ENCODE measurements around the gene TOB1.

Gene TOB1

DNA sequence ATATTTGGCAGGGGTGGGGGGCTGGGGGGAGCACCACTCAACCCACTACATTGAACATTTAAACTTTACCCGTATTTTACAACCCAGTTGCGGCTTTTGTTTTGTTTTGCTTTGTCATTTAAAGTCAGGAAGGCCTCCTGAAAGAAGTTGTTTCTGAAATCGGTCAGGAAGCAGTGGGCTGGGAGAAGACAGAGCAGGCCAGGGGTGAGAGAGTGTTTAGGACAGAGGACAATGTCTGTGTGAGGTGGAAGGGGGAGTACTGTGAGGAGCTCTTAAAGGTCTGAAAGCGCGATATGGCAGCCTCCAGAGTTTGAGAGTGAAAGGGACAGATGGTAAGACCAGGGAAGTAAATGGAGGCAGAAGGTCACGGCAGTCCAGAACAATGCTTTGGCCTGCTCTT, 36.8 kb downstream of the TOB1 start:
- no peak for DNase-seq

DNA sequence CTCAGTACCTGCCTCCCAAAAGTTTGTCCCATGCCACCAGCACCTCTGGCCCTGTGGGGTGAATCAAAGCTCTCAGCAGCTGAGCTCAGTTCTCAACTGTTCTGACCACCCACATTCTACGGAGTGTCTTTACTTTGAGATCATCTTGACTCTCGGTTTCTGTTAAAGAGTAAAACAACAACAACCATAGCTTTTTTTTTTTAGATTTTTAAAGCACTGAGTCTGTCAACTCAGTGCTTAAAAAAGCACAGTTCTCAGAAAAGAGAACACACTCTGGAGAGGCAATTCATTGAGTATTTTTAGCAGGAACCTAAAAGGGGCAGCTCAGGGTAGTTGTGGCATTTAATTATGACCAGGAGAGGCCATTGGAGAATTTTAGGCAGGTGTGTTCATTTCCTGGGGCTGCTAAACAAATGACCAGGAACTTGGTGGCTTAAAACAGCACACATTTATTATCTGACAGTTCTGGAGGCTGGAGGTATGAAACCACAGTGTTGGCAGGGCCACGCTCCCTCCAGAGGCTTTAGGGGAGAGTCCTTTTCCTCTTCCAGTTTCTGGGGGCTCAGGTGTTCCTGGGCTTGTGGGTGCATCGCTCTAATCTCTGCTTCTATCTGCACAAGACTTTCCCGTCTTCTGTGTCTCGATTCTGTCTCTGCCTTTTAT, 37.5 kb downstream of the TOB1 start:
- DNase-seq = no peak

DNA sequence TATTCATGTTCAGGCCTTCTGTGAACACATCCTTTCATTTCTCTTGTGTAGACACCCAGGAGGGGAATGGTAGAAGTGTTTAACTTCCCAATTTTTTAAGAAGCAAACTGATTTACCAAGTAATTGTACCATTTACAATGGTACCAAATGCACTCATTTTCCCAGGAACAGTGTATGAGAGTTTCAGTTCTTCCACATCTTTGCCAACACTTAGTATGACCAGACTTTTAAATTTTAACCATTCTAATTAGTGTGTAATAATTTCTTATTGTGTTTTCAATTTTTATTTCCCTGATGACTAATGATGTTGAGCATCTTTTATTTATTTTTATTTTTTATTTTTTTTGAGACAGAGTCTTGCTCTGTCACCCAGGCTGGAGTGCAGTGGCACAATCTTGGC, 41.0 kb downstream of the TOB1 start:
- DNase-seq = no peak

DNA sequence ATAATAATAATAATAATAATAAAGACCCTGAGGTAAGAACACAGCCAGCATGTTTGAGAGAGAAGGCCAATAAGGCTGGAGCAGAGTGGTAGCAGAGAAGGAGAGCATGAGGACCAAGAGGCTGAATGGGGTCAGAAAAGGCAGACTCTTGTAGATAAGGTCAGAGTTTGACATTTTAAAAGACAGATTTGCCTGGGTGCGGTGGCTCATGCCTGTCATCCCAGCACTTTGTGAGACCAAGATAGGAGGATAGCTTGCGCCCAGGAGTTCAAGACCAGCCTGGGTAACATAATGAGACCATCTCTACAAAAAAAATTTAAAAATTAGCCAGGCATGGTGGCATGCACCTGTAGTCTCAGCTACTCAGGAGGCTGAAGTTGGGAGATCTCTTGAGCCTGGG, 41.7 kb downstream of the TOB1 start:
- no peak for DNase-seq

DNA sequence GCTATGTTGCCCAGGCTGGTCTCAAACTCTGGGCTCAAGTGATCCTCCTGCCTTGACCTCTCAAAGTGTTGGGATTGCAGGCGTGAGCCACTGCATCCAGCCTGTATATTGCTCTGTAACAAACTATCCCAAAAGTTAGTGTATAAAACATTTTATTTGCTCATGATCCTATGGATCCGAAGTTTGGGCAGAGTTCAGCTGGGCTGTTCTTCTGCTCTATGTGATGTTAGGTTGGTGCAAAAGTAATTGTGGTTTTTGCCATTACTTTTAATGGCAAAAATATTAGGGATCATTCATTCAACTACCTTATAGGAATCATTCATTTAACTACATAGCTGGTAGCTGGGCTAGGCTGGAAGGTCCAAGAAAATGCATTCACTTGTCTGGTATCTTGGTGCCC, 43.6 kb downstream of the TOB1 start:
- DNase-seq = no peak

DNA sequence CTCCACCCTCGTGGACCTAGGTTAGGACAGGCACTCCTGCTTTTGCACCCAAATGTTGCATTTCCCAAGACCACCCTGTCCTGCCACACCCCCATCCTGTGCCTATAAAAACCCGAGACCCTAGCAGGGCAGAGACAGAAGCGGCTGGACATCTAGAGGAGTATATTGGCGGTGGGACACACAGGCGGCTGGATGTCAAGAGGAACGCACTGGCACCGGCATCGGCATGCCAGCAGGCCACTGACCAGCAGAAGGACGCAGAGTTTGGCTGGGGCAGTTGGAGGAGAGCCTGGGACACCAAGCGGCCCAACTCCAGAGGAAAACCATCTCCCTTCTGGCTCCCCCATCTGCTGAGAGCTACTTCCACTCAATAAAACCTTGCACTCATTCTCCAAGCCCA, 45.5 kb downstream of the TOB1 start:
- DNase-seq = no peak

DNA sequence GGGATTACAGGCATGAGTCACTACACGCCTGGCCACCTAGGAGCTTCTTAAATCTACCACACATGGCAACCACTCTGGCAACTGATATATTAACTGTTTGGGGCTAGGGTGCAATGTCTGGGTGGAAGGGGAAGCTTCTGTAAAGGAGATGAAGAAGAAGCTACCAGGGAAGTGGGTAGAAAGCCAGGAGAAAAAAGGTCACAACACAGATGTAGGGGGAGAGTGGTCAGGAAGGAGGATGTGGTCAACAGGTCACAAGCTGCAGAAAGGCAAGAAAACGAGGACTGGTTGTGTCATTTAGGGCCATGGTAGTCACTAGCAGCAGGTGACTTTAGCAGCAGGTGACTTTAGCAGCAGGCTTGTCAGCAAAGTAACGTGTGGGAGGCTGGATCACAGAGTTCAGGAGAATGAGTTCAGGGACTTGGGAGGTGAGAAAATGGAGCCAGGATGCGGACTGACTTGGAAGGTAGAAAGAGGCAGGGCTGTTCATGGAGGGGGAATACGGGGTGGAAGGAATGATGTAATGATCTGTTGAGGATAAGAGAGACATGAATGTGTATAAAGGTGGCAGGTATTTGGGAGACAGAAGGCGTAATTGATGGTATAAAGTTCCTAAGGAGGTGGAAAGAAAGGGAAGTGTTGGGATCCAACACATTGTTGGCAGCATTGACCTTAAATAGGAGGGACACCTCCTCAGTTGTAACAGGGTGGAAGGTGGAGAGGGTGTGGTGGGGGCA, 47.1 kb downstream of the TOB1 start:
- DNase-seq = no peak

DNA sequence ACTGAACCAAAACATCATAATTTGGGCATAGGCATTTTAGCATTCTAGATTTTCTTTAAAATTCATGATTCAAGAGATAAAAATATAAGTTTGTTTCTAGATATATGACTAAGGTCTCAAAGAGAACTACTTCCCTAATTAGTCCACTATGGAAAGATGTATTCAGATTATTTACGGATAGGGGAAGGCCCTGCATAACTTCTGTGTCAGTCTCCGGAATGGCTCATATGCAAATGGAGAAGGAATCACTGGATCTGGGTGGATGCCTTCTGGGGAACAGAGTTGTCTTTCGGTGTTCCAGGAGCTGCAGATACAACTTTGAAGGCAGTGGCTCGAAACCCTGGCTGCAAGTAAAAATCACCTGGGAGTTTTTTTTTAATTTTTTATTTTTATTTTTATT, 47.9 kb downstream of the TOB1 start:
- no peak for DNase-seq

DNA sequence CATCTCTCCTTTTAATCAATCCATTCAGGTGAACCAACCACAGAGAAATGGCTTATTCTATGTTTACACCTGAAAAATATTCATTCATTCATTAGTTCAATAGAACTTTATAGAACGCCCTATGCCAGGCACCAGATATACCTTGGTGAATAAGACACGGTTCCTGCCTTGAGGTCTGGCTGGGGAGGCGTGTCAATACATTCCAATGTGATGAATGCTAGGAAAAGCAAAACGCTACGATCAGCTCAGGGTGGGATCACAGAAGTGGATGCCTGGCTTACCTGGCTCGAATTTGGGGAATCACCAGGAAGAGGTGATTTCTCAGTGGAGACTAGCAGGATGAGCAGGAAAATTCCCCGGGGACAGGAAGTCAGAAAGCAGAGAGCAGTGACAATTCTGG, 48.3 kb downstream of the TOB1 start:
- DNase-seq = no peak

DNA sequence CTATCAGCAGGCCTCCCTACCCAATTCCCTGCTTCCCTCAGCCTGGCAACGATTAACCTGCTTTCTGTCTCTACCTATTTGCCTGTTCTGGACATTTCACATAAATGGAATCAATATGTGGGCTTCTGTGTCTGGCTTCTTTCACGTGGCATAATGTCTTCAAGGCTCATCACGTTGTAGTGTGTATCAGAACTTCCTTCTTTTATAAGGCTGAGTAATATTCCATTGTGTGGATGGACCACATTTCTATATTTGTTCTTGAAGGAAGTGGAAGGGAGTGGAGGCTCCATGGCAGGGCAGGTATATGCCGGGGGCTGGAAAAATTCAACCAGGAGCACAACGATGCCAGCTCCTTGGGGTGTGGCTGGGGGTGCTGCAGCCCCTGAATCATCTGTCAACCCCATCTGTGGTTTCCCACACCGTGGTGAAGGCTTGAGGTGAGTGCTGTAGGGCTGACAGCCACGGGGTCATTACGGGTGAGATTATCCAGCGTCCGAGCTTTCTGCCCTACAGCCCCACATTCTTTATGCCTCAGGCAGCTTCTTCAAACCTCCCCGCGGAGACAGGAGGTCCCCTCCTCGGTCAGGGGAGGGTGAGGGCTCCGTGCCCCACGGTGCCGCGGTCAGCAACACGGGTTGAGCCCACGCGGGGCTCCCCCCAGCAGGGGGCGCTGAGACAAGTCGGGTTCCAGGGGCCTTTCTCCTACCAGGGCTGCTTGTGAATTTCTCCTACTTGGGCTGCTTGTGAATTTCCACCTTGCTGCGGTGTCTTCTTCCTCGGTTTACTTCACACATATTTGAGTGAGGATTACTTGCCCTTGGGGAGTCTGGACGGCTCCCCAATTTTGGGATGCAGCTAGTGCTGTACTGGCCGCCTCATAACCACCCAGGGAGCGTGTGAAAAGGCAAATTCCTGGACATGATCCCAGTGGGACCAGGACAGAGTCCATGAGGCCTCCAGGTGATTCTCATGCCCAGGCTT, 49.1 kb downstream of the TOB1 start:
- no peak for DNase-seq

DNA sequence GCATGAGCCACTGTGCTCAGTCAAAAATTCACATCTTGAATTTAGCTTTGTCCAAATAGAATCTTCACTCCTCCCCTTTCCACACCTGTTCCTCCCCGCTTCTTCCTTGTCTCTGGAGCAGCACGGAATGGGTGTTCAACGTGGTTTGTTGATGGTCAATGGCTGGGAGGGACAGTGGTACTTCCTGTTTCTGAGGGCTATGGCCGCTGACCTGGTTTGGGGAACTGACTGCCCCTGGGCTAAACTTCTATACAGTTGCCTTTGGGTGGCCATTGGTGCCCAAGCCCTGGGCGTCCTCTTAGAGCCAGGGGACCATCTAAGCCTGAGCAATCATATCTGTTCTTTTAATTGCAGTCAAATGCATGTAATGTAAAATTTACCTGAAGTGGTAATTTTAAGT, 49.9 kb downstream of the TOB1 start:
- no peak for DNase-seq

DNA sequence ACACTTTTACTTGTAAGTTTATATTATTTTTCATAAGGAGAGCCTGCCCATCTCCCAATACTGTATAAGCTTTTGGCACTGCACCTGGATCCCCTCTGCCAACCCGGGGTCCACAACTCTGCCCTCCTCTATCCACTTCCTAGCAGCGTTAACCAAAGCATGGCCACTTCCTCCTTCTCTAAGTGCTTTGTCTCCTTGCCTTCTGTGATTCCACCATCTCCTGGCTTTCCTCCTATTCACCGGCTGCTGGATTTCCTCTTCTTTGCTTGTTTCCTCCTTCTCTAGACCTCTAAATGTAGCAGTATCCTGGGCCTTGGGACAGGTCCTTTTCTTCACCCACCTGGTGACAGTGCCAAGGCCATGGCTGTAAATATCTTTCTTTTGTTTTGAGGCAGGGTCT, 50.8 kb downstream of the TOB1 start:
- DNase-seq = no peak

DNA sequence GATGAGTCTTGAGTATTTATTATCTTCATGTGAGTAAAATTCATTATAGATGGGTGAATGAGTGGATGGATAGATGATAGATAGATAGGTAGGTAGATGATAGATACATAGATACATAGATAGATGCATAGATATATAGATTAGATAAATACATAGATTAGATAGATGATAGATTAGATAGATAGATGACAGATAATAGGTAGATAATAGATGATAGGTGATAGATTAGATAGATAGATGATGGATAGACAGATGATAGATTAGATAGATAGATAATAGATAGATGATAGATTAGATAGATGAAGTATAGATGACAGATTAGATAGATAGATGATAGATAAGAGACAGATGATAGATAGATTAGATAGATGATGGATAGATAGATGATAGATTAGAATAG, 52.6 kb downstream of the TOB1 start:
- DNase-seq = no peak

All from SHP77 treated with DMSO at 0.1 percent for 48 hours (cell line).